Fibroblast of peridontal ligament (primary cell): ENCODE data around the gene FAM83C.

Experiments
- DNase-seq: peaks from one replicate; pipeline ENCODE4 v3.0.0-alpha.2; 2010; ENCODE audit errors: extremely low read depth

Gene FAM83C

DNA sequence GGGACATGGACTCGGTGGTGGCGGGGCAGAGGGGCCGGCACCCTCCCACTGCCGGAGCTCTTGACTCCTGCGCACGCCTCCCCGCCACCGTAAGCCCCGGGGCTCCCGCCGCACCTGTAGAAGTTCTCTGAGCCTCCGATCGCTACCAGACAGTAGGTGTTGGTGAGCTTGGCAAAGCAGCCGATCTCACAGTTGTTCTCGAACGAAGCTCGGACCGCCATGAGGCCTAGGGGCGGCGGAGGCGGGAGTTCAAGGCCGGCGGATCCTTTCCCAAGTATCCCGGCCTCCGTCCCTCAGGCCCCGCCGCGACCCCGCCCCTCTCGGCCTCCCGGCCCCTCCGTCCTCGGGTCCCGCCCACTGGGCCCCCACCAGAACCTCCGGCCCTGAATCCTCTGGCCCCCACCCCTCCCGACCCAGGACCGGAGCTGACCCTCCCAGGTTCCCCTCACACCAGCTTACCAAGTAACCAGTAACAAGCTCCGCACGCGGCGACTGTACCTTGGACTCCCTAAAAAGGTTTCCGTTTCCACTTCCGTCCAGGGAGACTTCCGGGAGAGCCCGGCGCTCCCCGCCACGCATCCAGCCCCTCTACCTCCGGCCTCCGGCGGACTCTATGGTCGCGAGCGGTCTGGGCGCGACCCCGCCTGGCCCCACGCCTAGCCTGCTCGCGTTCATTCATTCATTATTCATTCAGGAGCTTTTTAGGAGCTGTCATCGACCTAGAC, 7.8 kb downstream of the FAM83C start, which contains the start of gene EIF6:
Gene EIF6, minus strand, starts transcription at position 506 of the 725 bp plus-strand sequence. Its CDS starts 285 bp downstream, at position 221.
- peak; percentile 88 for DNase-seq

DNA sequence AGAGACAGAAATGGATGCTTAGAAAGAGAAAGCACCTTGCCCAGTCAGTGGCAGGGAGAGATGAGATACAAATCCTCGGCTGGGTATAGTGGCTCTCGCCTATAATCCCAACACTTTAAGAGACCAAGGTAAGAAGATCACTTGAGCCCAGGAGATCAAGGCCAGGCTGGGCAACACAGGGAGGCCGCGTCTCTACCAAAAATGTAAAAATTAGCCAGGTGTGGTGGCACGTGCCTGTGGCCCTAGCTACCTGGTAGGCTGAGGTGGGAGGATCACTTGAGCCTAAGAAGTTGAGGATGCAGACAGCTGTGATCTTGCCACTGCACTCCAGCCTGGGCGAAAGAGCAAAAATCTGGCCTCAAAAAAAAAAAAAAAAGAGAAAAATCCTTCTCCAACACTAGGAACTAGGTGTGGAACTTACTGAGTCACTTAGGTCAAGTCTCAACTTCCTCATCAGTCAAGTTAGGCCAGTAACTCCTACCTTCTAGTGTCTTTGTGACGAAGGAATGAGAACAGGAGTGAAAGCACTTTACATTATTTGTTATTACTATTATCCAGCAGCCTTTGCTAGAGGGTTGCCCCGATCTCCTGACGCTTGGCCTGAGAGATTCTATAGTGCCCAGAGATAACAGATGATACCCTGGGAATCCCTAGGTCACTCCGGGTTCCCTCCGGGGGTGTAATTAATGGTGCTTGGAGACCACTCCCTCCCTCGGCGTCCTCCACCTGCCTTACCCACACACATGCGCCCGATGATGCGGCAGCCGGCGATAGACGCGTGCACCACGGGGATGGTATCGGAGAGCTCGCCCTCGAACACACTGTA, 8.6 kb downstream of the FAM83C start:
- DNase-seq, result no peak

DNA sequence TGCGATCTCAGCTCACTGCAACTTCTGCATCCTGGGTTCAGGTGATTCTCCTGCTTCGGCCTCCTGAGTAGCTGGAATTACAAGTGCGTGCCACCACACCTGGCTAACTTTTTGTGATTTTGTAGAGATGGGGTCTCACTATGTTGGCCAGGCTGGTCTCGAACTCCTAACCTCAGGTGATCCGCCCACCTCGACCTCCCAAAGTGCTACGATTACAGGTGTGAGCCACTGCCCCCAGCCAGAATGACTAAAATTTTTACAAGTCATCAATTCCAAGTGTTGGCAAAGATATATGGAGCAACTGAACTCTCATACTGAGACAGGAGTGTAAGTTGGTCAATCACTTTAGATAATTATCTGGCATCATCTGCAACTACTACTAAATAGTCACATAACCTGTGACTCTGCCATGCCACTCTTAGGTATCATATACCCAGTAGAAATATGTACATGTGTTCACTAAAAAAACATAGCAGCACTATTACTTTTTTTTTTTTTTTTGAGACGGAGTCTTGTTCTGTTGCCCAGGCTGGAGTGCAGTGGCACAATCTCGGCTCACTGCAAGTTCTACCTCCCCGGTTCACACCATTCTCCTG, 10.6 kb downstream of the FAM83C start:
- DNase-seq, result no peak

DNA sequence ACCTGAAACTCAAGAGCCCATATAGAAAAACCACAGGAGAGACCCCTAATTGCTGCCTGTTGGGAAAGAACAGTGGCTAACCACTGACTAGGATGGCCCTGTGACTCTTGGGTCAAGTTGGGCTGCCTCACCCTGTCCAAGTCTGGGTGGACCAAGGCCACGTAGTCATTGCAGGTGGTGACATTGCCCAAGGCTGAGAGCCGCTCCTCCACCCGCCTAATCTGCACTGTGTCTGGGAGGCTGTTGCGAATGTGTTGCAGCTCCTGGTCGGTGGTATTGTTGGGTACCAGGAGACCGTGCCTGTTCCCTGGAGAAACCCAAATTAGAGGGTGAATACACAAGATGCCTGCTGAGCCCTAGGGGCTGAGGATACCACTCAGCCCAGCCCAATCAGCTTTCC, 11.7 kb downstream of the FAM83C start:
- DNase-seq, result no peak

DNA sequence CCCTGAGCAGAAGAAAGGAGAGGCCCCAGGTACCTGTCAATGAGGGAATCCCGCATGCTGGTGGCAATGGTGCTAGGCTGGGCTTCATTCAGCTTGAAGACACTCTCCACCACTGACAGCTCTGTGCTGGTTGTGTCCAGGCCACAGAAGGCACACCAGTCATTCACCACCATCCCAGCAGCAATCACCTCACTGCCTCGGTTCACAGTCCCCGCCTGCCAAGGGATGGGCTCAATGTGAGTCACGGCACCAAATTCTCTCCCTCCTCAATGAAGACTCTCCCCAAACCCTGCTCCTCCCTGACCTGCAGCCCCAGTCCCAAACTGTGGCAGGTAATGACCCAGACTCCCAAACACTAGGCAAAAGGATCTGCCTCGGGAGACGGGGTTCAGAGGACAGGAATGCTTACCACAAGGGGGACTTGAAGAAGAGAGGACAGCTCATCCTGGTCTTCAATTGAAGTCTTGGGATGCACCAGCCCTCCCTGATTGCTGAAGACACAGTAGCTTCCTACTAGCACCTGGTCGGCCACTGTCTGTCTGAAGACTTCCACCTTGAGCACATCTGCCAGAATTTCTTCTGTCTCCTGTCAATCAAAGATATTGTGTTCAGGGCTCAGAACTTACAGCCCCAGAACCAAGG, 12.6 kb downstream of the FAM83C start:
- no peak for DNase-seq

DNA sequence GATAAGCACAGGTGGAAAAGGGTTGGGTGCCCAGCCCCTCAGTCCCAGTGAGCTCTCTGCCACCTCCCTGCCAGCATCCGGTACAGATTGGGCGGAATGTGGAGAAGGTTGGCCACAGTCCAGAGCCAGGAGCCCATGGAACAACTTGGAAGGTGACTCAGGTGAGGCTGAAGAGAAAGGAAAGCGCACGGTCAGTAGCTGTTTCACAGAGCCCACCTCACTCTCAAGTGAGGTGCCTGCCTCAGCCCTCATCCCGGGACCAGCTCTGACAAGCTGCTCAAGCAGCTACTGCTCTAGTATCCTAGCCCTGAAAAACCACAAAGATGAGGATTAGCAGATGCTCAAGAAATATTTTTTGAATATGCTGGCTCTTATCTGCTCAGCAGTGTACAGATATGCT, 13.2 kb downstream of the FAM83C start:
- no peak for DNase-seq

DNA sequence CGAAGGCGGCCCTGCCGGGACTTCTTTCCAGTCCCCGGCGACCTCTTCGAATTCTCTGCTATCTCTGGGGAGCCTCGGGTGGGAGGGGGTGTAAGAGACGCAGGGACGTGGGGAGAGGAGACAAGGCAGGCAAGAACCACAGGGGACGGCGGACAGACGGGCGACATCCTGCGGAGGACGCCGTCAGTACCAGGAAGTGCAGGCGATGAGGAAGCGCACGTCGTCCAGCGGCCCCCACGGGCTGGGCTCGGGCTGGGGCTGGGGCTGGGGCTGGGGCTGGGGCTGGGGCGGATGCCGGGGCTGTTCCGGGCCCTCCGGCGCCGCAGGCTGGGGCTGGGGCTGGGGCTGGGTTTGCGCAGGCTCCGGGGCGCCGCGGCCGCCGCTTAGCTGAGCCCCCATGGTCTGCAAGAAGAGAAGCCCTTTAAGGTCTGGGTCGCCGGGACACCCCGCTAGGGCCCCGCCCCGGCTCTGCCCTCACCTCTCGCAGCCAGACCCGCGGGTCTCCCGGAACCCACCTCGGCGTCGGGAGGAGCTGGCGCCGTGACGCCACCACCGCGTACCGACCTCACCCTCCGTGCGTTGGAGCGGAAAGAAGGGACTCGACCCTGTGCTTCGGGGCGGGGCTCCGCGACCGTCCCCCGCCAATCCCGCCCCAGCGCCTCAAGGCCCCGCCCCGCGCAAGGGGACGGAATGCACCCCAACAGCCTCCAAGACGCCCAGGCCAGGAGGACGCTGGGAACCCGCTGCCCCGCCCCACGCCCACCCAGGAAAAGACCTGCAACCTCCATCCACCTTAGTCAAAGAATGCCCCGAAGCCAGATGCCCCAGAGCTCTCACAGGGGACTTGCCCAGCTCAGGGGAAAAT, 14.5 kb downstream of the FAM83C start, which contains the start of gene MMP24OS:
Gene MMP24OS, minus strand, starts transcription at position 592 of the 865 bp plus-strand sequence. Its CDS starts 193 bp downstream, at position 399.
- DNase-seq, result peak; percentile 70

DNA sequence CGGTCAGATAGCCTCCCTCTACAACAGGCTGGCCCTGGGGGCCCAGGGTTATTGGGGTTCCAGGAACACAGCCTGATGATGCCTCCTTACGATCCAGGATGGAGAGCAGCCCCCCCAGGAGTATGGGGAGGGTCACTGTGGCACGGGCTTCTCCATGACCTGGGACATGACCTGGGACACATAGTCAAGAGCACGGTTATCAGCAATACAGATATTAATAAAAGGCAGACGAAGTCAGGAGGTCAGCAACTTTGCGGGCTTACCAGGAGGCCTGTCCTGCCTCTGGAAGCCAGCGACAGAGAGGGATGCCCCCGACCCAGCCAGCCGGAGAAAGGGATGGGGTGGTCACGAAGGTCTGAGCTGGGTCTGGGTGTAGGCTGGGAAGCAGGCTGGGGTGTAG, 15.1 kb downstream of the FAM83C start:
- no peak for DNase-seq

DNA sequence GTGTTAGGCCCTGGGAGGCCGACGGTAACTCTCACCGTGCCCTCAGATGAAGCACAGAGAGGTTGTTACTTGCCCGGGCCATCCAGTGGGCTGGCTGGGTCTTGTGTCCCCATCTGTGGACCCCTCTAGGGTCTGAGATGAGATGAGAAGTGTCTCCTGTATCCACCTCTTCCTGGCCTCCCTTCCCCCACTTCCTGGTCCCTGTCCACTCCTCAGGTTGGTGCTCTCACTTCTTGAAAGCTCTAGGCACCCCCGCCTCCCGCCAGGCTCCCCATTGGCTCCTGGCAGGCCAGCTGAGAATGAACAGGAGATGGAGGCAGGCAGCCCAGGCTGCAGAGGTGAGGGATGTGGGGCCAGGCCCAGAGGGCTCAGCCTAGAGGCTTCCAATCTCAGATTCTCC, 15.8 kb downstream of the FAM83C start:
- no peak for DNase-seq

DNA sequence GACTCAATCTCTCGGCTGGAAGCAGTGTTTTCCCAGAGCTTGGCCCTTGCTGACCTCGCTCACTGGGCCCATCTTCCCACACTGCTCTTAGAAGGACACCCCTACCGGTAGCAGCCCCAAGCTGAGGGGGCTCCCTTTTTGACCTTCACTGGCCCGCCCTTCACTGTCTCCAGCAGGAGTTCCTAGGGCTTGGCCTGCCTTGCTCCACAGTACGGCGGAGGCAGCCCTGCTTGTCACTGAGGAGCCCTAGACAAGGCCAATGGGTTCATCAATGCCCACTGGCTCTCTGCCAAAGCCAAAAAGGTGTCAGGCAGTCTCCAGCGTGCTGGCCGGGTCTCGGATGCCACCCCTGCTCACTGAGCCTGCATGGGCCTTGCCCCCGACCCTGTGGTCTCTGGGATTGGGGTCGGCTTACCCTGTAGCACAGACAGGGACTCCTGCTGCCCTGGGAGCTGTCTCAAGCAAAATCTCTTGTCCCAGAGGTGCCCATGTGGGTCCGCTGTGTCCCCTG, 16.4 kb downstream of the FAM83C start:
- no peak for DNase-seq

DNA sequence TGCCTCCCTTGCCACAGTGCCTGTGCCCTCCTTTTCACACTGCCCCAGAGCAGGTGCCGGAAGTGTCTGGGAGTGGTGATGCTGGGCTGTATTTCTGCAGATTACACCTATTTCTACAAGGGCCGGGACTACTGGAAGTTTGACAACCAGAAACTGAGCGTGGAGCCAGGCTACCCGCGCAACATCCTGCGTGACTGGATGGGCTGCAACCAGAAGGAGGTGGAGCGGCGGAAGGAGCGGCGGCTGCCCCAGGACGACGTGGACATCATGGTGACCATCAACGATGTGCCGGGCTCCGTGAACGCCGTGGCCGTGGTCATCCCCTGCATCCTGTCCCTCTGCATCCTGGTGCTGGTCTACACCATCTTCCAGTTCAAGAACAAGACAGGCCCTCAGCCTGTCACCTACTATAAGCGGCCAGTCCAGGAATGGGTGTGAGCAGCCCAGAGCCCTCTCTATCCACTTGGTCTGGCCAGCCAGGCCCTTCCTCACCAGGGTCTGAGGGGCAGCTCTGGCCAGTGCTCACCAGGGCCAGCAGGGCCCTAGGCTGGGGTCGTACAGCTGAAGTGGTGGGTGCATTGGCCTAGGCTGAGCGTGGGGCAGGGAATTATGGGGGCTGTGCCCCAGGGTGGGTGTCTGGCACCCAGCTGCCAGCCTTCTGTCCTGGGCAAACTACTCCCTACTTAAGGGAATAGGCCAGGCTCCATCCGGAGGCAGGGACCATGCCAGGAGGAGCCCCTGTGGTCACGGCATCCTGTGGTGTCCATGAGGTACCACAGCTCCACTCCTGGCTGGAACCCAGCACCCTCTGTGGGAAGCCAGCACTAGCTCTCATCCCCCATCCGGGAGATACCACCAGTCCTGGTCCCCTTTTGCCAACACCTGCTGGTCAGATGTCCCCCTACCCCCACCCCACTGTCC, 17.8 kb downstream of the FAM83C start:
- no peak for DNase-seq

DNA sequence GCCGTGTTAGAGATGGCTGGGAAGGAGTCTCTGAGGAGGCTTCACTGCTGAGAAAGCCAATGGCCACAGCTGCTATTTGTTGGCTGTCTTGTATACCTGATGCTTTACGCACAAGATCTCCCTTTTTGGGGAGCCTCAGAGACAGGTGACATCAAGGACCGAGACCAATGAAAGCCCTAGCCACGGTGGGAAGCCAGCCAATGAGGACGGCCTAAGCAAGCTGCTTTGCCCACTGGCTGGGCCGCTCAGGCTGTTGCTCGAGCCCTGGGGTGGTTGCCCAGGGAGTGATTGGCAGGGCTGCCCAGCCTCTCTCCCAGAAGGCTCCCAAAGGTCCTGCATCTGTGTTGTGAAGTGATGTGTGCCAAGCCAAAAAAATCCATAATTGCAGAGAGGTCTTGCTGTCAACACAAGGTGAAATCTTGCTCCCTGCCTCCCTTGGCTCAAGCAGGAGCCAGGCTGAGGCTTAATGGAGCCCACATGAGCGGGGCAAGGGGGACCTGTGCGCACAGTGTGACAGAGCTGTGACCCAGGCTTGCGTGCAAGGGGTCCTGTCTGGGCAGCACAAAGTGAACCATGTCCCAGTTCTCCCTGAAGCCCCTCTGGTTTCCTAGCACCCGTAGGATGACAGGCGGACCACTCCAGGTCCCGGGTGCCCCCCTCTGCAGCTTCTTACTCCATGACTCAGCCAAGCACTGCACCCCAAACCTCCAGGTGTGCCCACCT, 18.6 kb downstream of the FAM83C start:
- peak; percentile 33 for DNase-seq

DNA sequence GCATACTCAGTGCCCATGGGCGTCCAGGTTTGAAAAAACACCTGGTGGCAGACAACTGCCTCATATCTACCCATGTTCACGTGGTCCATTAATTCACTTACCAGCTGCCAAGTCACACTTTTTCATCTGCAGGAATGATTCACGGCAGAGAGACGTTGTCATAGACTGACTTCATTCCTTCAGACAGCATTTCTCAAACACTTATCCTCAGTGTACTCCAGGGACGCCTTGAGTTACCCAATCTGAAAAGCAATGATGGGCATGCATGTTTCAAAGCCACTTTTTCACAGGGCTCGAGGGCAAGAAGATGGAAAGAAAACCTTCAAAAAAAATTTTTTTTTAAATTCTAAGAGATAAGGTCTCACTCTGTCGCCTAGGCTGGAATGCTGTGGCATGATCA, 20.3 kb downstream of the FAM83C start:
- peak; percentile 74 for DNase-seq

DNA sequence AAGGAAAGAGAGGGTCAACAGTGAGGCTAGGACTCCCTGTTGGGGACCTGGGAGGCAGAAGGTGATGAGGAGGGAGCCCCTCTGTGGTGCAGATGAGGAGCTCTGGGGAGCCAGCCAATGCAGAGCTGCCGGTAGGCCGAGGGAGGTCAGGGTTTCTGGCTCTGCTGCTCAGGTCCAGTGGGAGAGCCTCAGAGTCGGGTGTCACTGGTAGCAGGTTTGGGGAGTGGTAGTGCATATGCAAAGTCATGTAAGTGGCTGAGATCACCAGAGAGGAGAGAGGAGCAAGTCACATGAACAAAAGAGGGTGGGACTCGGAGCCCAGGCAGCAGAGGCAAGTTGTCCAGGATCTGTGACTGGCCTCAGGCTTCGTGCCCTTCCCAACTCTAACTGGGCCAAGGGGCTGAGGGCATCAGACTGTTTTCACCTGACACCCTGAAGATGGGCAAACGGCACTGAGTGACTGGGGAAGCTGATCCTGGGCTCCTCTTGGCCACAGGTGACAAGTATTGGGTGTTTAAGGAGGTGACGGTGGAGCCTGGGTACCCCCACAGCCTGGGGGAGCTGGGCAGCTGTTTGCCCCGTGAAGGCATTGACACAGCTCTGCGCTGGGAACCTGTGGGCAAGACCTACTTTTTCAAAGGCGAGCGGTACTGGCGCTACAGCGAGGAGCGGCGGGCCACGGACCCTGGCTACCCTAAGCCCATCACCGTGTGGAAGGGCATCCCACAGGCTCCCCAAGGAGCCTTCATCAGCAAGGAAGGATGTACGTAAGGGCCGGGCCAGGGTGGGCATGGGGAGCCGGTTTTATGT, 20.9 kb downstream of the FAM83C start:
- DNase-seq, result peak; percentile 23

DNA sequence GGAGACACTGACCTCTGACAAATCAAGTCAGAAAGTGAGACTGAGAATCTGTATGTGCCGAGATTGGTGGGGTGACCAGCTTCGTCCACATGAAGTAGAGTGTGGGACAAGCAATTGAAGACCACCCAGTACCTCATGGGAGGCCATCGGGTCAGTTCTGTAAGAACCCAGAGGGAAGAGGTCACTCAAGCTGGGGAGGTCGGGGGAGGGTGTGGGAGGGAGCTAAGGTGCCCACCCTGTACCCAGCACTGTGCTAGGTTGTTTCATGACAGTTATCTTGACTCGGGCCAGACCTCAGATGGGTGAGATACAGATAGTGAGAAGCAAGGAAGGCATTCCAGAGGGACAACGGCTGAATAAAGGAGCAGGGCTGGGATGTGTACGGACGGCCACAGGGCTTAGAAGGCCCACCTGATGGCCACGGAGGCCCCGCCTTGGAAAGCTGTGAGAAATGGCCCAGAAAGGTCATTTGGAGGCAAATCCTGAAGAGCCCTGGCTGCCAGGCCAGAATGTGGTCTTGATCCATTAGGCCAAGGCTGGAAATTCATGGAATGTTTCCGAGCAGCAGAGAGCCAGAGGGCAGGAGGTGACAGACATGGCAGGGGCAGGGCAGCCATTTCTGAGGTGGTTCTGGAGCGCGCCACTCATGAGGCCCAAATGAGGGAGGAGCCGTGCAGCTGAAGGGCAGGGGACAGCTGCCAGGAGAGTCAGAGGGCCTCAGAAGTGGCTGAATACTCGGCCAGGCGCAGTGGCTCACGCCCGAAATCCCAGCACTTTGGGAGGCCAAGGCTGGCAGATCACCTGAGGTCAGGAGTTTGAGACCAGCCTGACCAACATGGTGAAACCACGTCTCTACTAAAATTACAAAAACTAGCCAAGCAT, 22.0 kb downstream of the FAM83C start:
- DNase-seq, result no peak

DNA sequence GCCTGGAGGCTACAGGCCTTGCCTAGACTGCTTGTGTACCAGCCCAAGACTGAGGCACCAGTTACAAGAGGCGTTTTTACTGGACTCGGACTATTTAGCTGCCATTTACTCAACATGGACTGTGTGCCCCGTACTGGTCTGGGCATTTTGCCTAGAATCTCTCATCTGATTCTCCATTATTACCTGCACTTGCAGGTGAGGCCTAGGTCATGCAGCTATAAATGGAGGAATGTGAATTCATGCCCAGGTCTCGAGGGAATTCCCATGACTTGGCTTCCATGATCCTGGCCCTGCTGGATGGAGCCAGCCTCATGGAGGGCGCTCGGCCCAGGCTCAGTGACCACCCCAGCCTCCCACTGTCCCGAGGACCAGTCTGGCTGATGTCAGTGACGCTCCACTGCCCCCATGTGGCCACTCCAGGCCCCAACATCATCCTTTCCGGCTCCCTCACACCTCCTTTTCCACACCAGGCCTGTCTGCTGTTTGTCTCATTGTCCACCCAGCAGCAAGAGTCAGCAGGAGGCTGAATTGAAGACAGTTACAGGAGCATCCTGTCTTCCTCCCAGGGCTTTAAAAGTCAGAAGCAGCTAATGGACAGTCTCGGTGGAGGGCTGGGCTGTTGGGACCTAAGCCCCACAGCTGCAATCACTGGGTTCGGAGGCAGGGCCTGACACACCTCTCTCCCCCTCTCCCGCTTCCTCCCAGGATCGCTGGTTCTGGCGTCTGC, 23.0 kb downstream of the FAM83C start:
- peak; percentile 55 for DNase-seq

DNA sequence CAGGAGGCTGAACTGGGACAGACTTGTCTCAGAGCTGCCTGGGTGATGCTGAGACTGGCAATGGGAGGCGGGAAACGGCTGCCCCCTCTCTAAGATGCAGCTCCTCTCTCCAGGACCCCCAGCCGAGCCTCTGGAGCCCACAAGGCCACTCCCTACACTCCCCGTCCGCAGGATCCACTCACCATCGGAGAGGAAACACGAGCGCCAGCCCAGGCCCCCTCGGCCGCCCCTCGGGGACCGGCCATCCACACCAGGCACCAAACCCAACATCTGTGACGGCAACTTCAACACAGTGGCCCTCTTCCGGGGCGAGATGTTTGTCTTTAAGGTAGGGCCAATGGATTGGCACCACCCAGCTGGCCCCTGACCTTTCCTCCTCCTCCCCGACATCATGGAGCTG, 25.1 kb downstream of the FAM83C start:
- DNase-seq, result no peak
